SK-N-SH (cell line): ENCODE results near the gene ETFDH. TPM values are rescaled to one million over a fixed set of nuclear protein-coding genes. Genes with fewer than 3 reads are reported as not detected.

Source experiments
- CTCF ChIA-PET: fragments of 300-600, 350-600 bp; formaldehyde crosslinking; extraction: SDS; loops from one replicate; lab custom pipeline; 2021; lab: Yijun Ruan, JAX
- POLR2A ChIA-PET: fragments of 350-600 bp; sonication (Branson Sonifier 250); formaldehyde crosslinking; extraction: SDS; loops from one replicate; lab custom pipeline; 2020; ENCODE audit warnings: antibody characterized with exemption, inconsistent platforms; lab: Yijun Ruan, JAX
- DNase-seq: peaks from one replicate; pipeline ENCODE4 v3.0.0; 2012
- H2AFZ ChIP-seq: fragments of 200-600 bp; sonication (generic); 2 replicates; pipeline ENCODE4 v1.8.1; 2016; ENCODE audit warnings: antibody characterized with exemption, mild to moderate bottlenecking, low read depth
- H3F3A ChIP-seq: fragments of 200-600 bp; sonication (generic); replicated peaks from 2 replicates; pipeline ENCODE3; 2016; ENCODE audit warnings: antibody characterized with exemption, mild to moderate bottlenecking; ENCODE audit not compliant: insufficient read depth
- H3K27ac ChIP-seq, 2 experiments: fragments of 200-500 bp in 1 of 2; fragments of 200-600 bp in 1 of 2; sonication (Bioruptor generic) in 1 of 2; sonication (generic), shearing (Covaris generic) in 1 of 2; 2 replicates each; pipeline versions ENCODE4 v1.5.1 to v1.6.1; 2014 to 2016; ENCODE audit warnings: low read depth in 2 of 2, inconsistent platforms in 1 of 2, low read length in 1 of 2, mild to moderate bottlenecking in 1 of 2, mixed read lengths in 1 of 2
- H3K27me3 ChIP-seq: fragments of 200-600 bp; sonication (generic), shearing (Covaris generic); 2 replicates; pipeline ENCODE4 v1.6.1; 2016; ENCODE audit warnings: mixed run types; ENCODE audit not compliant: insufficient read depth
- H3K36me3 ChIP-seq, 2 experiments: fragments of 200-500 bp in 1 of 2; fragments of 200-600 bp in 1 of 2; sonication (Bioruptor generic) in 1 of 2; sonication (generic) in 1 of 2; replicated peaks in 1 of 2; 2 replicates each; pipeline versions ENCODE3 to v1.5.1; 2014 to 2016; ENCODE audit warnings: low read length in 1 of 2, mild to moderate bottlenecking in 1 of 2; ENCODE audit not compliant: insufficient read depth in 2 of 2, control insufficient read depth in 1 of 2
- H3K4me1 ChIP-seq, 2 experiments: fragments of 200-500 bp in 1 of 2; fragments of 200-600 bp in 1 of 2; sonication (Bioruptor generic) in 1 of 2; sonication (generic), shearing (Covaris generic) in 1 of 2; 2 replicates each; pipeline versions ENCODE4 v1.5.1 to v1.6.1; 2014 to 2016; ENCODE audit warnings: low read depth in 1 of 2, low read length in 1 of 2, mixed run types in 1 of 2; ENCODE audit not compliant: insufficient read depth in 2 of 2, control insufficient read depth in 1 of 2
- H3K4me2 ChIP-seq: fragments of 200-600 bp; sonication (generic), shearing (Covaris generic); 2 replicates; pipeline ENCODE4 v1.6.1; 2017; ENCODE audit warnings: mixed run types
- H3K4me3 ChIP-seq, 2 experiments: fragments of 200-500 bp in 1 of 2; fragments of 200-600 bp in 1 of 2; sonication (Bioruptor generic) in 1 of 2; sonication (generic), shearing (Covaris generic) in 1 of 2; 2 replicates each; pipeline versions ENCODE4 v1.5.1 to v1.8.1; 2014 to 2016; ENCODE audit warnings: low read depth in 2 of 2, inconsistent platforms in 1 of 2, low read length in 1 of 2, mild to moderate bottlenecking in 1 of 2, mixed read lengths in 1 of 2, moderate library complexity in 1 of 2
- H3K79me2 ChIP-seq: fragments of 200-600 bp; sonication (generic); 2 replicates; pipeline ENCODE4 v1.8.1; 2017; ENCODE audit warnings: mild to moderate bottlenecking; ENCODE audit not compliant: insufficient read depth
- H3K9ac ChIP-seq: fragments of 200-600 bp; sonication (generic); 2 replicates; pipeline ENCODE4 v1.6.1; 2017; ENCODE audit warnings: mixed run types
- H3K9me2 ChIP-seq: fragments of 200-600 bp; sonication (generic); 2 replicates; pipeline ENCODE4 v1.6.1; 2017; ENCODE audit warnings: mixed run types
- H3K9me3 ChIP-seq: fragments of 200-600 bp; sonication (generic); 2 replicates; pipeline ENCODE4 v1.6.1; 2017; ENCODE audit warnings: mixed run types, mild to moderate bottlenecking, moderate library complexity
- H4K20me1 ChIP-seq: fragments of 200-600 bp; sonication (generic); 2 replicates; pipeline ENCODE4 v1.6.1; 2017; ENCODE audit warnings: mild to moderate bottlenecking, mixed run types; ENCODE audit not compliant: insufficient read depth
- EP300 ChIP-seq, 2 experiments: IDR thresholded peaks; 2 replicates each; pipeline versions ENCODE4 v1.4.0 to v1.6.1; 2012; ENCODE audit warnings: borderline replicate concordance in 1 of 2, low read depth in 1 of 2, low read length in 1 of 2
- GABPA ChIP-seq: IDR thresholded peaks from 2 replicates; pipeline ENCODE4 v1.4.0; 2012; ENCODE audit warnings: low read depth, mild to moderate bottlenecking
- GATA2 ChIP-seq: sonication (generic); formaldehyde crosslinking; IDR thresholded peaks from 2 replicates; pipeline ENCODE4 v1.5.0; 2020; ENCODE audit warnings: mild to moderate bottlenecking, missing genetic modification reagents
- IRF3 ChIP-seq: fragments of 150-350 bp; IDR thresholded peaks from 2 replicates; pipeline ENCODE4 v1.6.1; 2016; ENCODE audit warnings: mild to moderate bottlenecking, low read depth, low read length
- JUND ChIP-seq: IDR thresholded peaks from 2 replicates; pipeline ENCODE4 v1.4.0; 2012
- MAX ChIP-seq: IDR thresholded peaks from 2 replicates; pipeline ENCODE4 v1.4.0; 2012; ENCODE audit warnings: low read depth
- MXI1 ChIP-seq: IDR thresholded peaks from 2 replicates; pipeline ENCODE4 v1.6.1; 2012; ENCODE audit warnings: mild to moderate bottlenecking, low read depth, low read length, improper control_type of control experiment
- POLR2AphosphoS5 ChIP-seq: IDR thresholded peaks from 2 replicates; pipeline ENCODE4 v1.6.1; 2012; ENCODE audit warnings: low read depth, low read length
- RCOR1 ChIP-seq: fragments of 150-350 bp; IDR thresholded peaks from 2 replicates; pipeline ENCODE4 v1.6.1; 2017; ENCODE audit warnings: antibody characterized with exemption, low read length
- REST ChIP-seq: IDR thresholded peaks from 2 replicates; pipeline ENCODE4 v1.6.1; 2012; ENCODE audit warnings: mild to moderate bottlenecking, low read depth, low read length, moderate library complexity
- RXRA ChIP-seq: IDR thresholded peaks from 2 replicates; pipeline ENCODE4 v1.4.0; 2012; ENCODE audit warnings: low read depth, mild to moderate bottlenecking, borderline replicate concordance
- SIN3A ChIP-seq: IDR thresholded peaks from 2 replicates; pipeline ENCODE4 v1.6.1; 2012; ENCODE audit warnings: low read depth, mild to moderate bottlenecking, low read length, moderate library complexity, borderline replicate concordance
- TCF12 ChIP-seq: IDR thresholded peaks from 2 replicates; pipeline ENCODE4 v1.4.0; 2012
- YY1 ChIP-seq: IDR thresholded peaks from 2 replicates; pipeline ENCODE4 v1.4.0; 2012; ENCODE audit warnings: low read depth, mild to moderate bottlenecking
- WGBS: methylation state at CpG from one replicate; pipeline ENCODE4 v1.1.6; 2017; ENCODE audit warnings: low lambda C conversion rate; 5-methylcytosine and 5-hydroxymethylcytosine counted together
- polyA plus RNA-seq, 3 experiments: library from polyadenylated mRNA; depleted of rRNA; stranded (reverse); fragments of >200 nt; gene quantifications; 2 replicates each; pipeline ENCODE4 v1.2.3, GENCODE V29; 2012
- TF ChIP-seq, protein P1 (sequence below): fragments of 200-600 bp; sonication (generic); IDR thresholded peaks from 2 replicates; pipeline ENCODE4 v1.6.1; 2017; ENCODE audit warnings: antibody characterized with exemption, mild to moderate bottlenecking, moderate library complexity
- TF ChIP-seq, protein P2 (sequence below): IDR thresholded peaks from 2 replicates; pipeline ENCODE4; 2012

ETFDH gene
- polyA plus RNA-seq, 1 of the 3 experiments (the other 2 are of a cell fraction) = 12.1 TPM

DNA sequence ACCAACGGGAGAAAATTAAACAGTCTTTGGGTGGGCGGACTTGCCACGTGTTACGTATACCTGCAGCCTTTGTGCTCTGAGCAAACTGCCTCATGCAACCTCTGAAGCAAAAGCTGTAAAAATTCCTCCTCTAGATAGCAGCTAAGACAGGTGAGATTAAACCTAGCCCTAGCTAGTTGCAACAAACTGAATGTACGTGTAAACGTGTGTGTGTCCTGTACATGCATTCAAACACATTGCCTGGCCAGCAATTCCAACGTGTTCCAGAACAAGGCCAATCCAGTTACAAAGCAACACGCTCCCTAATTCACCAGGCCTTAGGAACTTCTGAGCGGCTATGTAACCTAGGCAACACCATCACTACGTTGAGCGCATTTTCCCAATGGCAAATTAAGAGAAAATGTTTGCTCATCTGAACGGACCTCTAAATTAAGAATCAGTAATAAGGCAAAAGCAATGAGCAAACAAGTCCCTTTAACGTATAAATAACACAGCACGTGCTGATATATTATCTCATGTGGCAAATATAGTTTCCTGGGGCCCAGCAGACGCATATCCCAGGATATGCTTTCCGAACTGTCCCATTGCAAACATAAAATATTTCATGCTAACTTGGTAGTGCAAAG is 50.3 kb downstream of the ETFDH start:
- Histone ChIP-seq H3K79me2 (peaks cover 34% of the 10 kb centered on the region), H3F3A (peaks cover 5% of the 10 kb centered on the region), H3K27me3 (no peaks in the 10 kb centered on the region), H3K9ac (peak overlapping the region; percentile 93), H3K4me2 (peak overlapping the region; percentile 79), H3K4me3 (peak overlapping the region; percentile 96 to 99), H3K36me3 (peaks cover 34 to 37% of the 10 kb centered on the region in 2 experiments), H4K20me1 (no peaks in the 10 kb centered on the region), H2AFZ (peak overlapping the region; percentile 92), H3K27ac (peak overlapping the region; percentile 92 to 93), H3K9me3 (no peaks in the 10 kb centered on the region), H3K9me2 (no peaks in the 10 kb centered on the region), H3K4me1 (peaks cover 0 to 5% of the 10 kb centered on the region in 2 experiments; a peak in 3 of 4 replicates)
- ChIA-PET CTCF (interaction anchor here (1.1 kb wide), 1 partner anchor 129 kb away, joined by 3 read pairs; no protein-coding TSS in a partner anchor), POLR2A (no interaction called here)
- DNase-seq = peak; percentile 52
- TF ChIP-seq MAX (peak; percentile 64; the same call in 1 of the 2 replicates), MXI1 (peak; percentile 96), RCOR1 (no peak)
- 5% methylated on average over 16 of the region's 16 CpGs for WGBS

DNA sequence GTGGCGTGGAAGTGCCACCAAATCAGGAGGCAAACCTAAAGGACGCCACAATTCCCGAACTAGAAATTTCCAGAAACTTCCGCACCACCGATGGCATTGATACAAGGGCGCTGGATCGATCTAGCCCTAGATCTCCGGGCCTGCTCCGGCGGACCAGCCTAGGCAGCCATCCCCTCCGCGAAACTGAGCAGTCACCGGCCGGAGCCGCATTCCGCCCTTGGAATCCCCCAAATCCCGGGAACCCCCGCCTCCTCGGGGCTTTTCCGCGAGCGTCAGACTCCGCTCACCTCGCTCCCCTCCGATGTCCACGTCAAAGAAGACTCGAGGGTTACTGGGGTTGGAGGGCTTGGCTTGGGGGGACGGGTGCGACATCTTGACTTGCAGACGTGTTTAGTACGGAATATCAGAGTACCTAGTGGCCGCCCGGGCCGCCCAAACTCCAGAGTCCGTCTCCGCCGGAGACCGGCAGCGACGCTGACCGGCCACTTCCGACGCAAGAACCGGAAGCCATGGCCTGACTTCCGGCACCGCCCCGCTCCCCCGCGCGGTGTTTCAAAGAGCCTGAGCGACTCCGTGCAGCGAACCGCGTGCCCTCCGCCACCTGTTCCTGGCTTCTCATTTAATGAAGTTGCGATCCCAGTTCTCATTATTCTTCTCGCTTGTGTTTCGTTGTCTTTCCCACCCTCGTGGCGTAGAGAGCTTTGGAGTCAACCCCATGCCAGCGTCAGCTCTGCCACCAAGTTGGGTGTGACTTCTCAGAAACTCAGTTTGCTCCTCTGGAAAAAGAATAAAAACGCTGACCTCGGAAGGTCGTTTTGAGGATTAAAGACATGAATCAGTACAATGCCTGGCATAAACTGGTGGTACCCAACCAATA is 51.1 kb downstream of the ETFDH start, which contains the start of gene PPID:
Gene PPID, minus strand, starts transcription at position 480 of the 877 bp plus-strand sequence. Its CDS starts 108 bp downstream, at position 372.
- ChIA-PET CTCF (interaction anchor here (1.1 to 1.6 kb wide), 2 partner anchors 8 to 480 kb away, joined by 3 to 5 read pairs; no protein-coding TSS in a partner anchor), POLR2A (no interaction called here)
- Histone ChIP-seq H3K27ac (peak within 1 kb of the TSS; percentile 92 to 93), H3K79me2 (peaks cover 34% of the 10 kb centered on the region), H3K9me3 (no peaks in the 10 kb centered on the region), H3K9ac (peak within 1 kb of the TSS; percentile 93), H3K27me3 (no peaks in the 10 kb centered on the region), H3K4me2 (peak within 1 kb of the TSS; percentile 79), H3K4me3 (peak within 1 kb of the TSS; percentile 96 to 99), H3K4me1 (peaks cover 0 to 5% of the 10 kb centered on the region in 2 experiments; a peak in 3 of 4 replicates), H3F3A (peaks cover 5% of the 10 kb centered on the region), H3K36me3 (peaks cover 26 to 30% of the 10 kb centered on the region in 2 experiments), H3K9me2 (no peaks in the 10 kb centered on the region), H4K20me1 (no peaks in the 10 kb centered on the region), H2AFZ (peak within 1 kb of the TSS; percentile 92)
- DNase-seq = peak; percentile 88
- 0% methylated on average over 25 of the region's 65 CpGs for WGBS
- TF ChIP-seq, protein P1, sequence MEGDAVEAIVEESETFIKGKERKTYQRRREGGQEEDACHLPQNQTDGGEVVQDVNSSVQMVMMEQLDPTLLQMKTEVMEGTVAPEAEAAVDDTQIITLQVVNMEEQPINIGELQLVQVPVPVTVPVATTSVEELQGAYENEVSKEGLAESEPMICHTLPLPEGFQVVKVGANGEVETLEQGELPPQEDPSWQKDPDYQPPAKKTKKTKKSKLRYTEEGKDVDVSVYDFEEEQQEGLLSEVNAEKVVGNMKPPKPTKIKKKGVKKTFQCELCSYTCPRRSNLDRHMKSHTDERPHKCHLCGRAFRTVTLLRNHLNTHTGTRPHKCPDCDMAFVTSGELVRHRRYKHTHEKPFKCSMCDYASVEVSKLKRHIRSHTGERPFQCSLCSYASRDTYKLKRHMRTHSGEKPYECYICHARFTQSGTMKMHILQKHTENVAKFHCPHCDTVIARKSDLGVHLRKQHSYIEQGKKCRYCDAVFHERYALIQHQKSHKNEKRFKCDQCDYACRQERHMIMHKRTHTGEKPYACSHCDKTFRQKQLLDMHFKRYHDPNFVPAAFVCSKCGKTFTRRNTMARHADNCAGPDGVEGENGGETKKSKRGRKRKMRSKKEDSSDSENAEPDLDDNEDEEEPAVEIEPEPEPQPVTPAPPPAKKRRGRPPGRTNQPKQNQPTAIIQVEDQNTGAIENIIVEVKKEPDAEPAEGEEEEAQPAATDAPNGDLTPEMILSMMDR = no peak; the same call in 1 of the 2 replicates
- TF ChIP-seq, protein P2, sequence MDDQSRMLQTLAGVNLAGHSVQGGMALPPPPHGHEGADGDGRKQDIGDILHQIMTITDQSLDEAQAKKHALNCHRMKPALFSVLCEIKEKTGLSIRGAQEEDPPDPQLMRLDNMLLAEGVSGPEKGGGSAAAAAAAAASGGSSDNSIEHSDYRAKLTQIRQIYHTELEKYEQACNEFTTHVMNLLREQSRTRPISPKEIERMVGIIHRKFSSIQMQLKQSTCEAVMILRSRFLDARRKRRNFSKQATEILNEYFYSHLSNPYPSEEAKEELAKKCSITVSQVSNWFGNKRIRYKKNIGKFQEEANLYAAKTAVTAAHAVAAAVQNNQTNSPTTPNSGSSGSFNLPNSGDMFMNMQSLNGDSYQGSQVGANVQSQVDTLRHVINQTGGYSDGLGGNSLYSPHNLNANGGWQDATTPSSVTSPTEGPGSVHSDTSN = no peak
- TF ChIP-seq REST (peak; percentile 38; the same call in 1 of the 2 replicates), JUND (no peak), IRF3 (no peak), TCF12 (no peak), EP300 (IDR thresholded peaks at IDR 0.05; ENCODE audit: borderline replicate concordance in 1 of 2, low read depth in 1 of 2, low read length in 1 of 2) (peak in 1 of 2 experiments; percentile 63; a peak in 2 of 4 replicates), GATA2 (CRISPR knock-in tag) (no peak), MXI1 (peak; percentile 100), RXRA (no peak), POLR2AphosphoS5 (peak; percentile 94), GABPA (peak; percentile 98), SIN3A (peak; percentile 99), YY1 (peak; percentile 51; the same call in 1 of the 2 replicates)
